ENCODE measurements around the gene ZNF76.

The ZNF76 gene

GRCh38 chr6:35259194-35259947 lies at the start of gene ZNF76:
Gene ZNF76, plus strand, starts transcription at chr6:35259735. Its CDS starts 21,417 bp downstream, at chr6:35281152.
- DNase-seq: peak; percentile 96

GRCh38 chr6:35213298-35213791 lies 46.2 kb upstream of the ZNF76 start:
- DNase-seq: no peak

GRCh38 chr6:35213824-35214756 lies 45.4 kb upstream of the ZNF76 start, which contains the start of gene SCUBE3:
Gene SCUBE3, plus strand, starts transcription at chr6:35213956. Its CDS starts 463 bp downstream, at chr6:35214419.
- no peak for DNase-seq

GRCh38 chr6:35214869-35215664 lies 44.5 kb upstream of the ZNF76 start:
- no peak for DNase-seq

- no peak for DNase-seq
Measured at GRCh38 chr6:35215665-35216411, 43.7 kb upstream of the ZNF76 start.

GRCh38 chr6:35216412-35216732 lies 43.2 kb upstream of the ZNF76 start:
- no peak for DNase-seq

- DNase-seq: no peak
Measured at GRCh38 chr6:35216851-35217811, 42.4 kb upstream of the ZNF76 start.

GRCh38 chr6:35218021-35218420 lies 41.5 kb upstream of the ZNF76 start:
- no peak for DNase-seq

GRCh38 chr6:35218456-35218855 lies 41.1 kb upstream of the ZNF76 start:
- no peak for DNase-seq

GRCh38 chr6:35219683-35220326 lies 39.7 kb upstream of the ZNF76 start:
- no peak for DNase-seq

GRCh38 chr6:35220711-35221110 lies 38.8 kb upstream of the ZNF76 start:
- DNase-seq: no peak

- DNase-seq: no peak
Measured at GRCh38 chr6:35223396-35223795, 36.1 kb upstream of the ZNF76 start.

GRCh38 chr6:35224720-35225119 lies 34.8 kb upstream of the ZNF76 start:
- DNase-seq: no peak

- no peak for DNase-seq
Measured at GRCh38 chr6:35228481-35228880, 31.1 kb upstream of the ZNF76 start.

- DNase-seq: no peak
Measured at GRCh38 chr6:35229304-35229703, 30.2 kb upstream of the ZNF76 start.

- no peak for DNase-seq
Measured at GRCh38 chr6:35230498-35230897, 29.0 kb upstream of the ZNF76 start.

GRCh38 chr6:35230950-35231349 lies 28.6 kb upstream of the ZNF76 start:
- no peak for DNase-seq

- no peak for DNase-seq
Measured at GRCh38 chr6:35231563-35231962, 28.0 kb upstream of the ZNF76 start.

GRCh38 chr6:35234901-35235300 lies 24.6 kb upstream of the ZNF76 start:
- DNase-seq: no peak

- DNase-seq: no peak
Measured at GRCh38 chr6:35236223-35236622, 23.3 kb upstream of the ZNF76 start.

All from activated CD8-positive, alpha-beta memory T cell treated with anti-CD3 and anti-CD28 coated beads, Interleukin-2, amount 50 U/mL, for 48 hours (primary cell).